K562 (cell line): ENCODE results near the gene ROR2. TPM values are rescaled to one million over a fixed set of nuclear protein-coding genes. Genes with fewer than 3 reads are reported as not detected.

ENCODE experiments used
- ATAC-seq: fragments of 200-7000 bp; cut with Tn5 transposase; 3 replicates; pipeline ENCODE4 v1.9.1; 2020; ENCODE audit warnings: moderate library complexity
- BruUV-seq: library from RNA; stranded (reverse); fragments of 400-500 nt; replicated peaks from 2 replicates; lab custom pipeline; 2021; lab: Mats Ljungman, UMichigan
- CTCF ChIA-PET: fragments of 300-600 bp; formaldehyde crosslinking; extraction: SDS; loops from one replicate; lab custom pipeline; 2021; ENCODE audit warnings: low intra/inter-chr PET ratio; lab: Yijun Ruan, JAX
- POLR2A ChIA-PET: fragments of 300-600, 350-650 bp; sonication (Branson Sonifier 250); formaldehyde crosslinking; extraction: SDS; loops from one replicate; lab custom pipeline; 2021; ENCODE audit warnings: antibody characterized with exemption, inconsistent platforms; lab: Yijun Ruan, JAX
- DNase-seq, 4 experiments: peaks; one replicate each; pipeline versions ENCODE4 v3.0.0 to v3.0.0-alpha.2; 2011 to 2018; ENCODE audit warnings: low spot score in 3 of 4, mixed read lengths in 3 of 4; ENCODE audit errors: extremely low read depth in 1 of 4
- FAIRE-seq: peaks from 2 replicates; lab custom pipeline; 2011; peaks lifted over from hg19 to GRCh38; lab: Jason Lieb, UNC
- H2AFZ ChIP-seq: 2 replicates; pipeline ENCODE4 v1.6.0; 2011; ENCODE audit warnings: low read depth, low read length, control low read depth, inconsistent platforms
- H3K27ac ChIP-seq: fragments of 200-600 bp; 3 replicates; pipeline ENCODE4 v1.8.0; 2011; ENCODE audit warnings: low read depth, mild to moderate bottlenecking, control low read depth, inconsistent platforms, low read length, moderate library complexity, mixed read lengths; ENCODE audit errors: extremely low read depth
- H3K27me3 ChIP-seq, 2 experiments: fragments of 300-600 bp in 1 of 2; 2 replicates in 1 of 2; 3 replicates in 1 of 2; pipeline versions ENCODE4 v1.6.0 to v1.8.0; 2011; ENCODE audit warnings: inconsistent platforms in 2 of 2, low read length in 2 of 2, mild to moderate bottlenecking in 1 of 2, mixed read lengths in 1 of 2, moderate library complexity in 1 of 2; ENCODE audit not compliant: control insufficient read depth in 2 of 2, insufficient read depth in 2 of 2
- H3K36me3 ChIP-seq: fragments of 300-600 bp; 3 replicates; pipeline ENCODE4 v1.8.0; 2011; ENCODE audit warnings: mild to moderate bottlenecking, low read length, inconsistent platforms; ENCODE audit not compliant: control insufficient read depth, insufficient read depth
- H3K4me1 ChIP-seq, 2 experiments: fragments of 200-600 bp in 1 of 2; replicated peaks in 1 of 2; 2 replicates in 1 of 2; 3 replicates in 1 of 2; pipeline versions ENCODE4 v1.5.1 to v1.8.0; 2011; ENCODE audit warnings: inconsistent platforms in 2 of 2, low read length in 2 of 2, mild to moderate bottlenecking in 1 of 2, mixed read lengths in 1 of 2, moderate library complexity in 1 of 2; ENCODE audit not compliant: control insufficient read depth in 2 of 2, insufficient read depth in 2 of 2
- H3K4me2 ChIP-seq: 2 replicates; pipeline ENCODE4 v1.6.1; 2011; ENCODE audit warnings: low read length, control low read depth, inconsistent platforms, mixed read lengths; ENCODE audit not compliant: insufficient read depth
- H3K4me3 ChIP-seq: fragments of 200-600 bp; sonication (generic), shearing (Covaris generic); 2 replicates; pipeline ENCODE4 v1.5.1; 2016; ENCODE audit warnings: control low read depth, inconsistent platforms
- H3K79me2 ChIP-seq: fragments of 200-600 bp; 3 replicates; pipeline ENCODE4 v1.8.0; 2011; ENCODE audit warnings: low read length, inconsistent platforms; ENCODE audit not compliant: control insufficient read depth, insufficient read depth
- H3K9ac ChIP-seq, 2 experiments: 2 replicates each; pipeline versions ENCODE4 v1.6.0 to v1.6.1; 2011; ENCODE audit warnings: low read depth in 2 of 2, low read length in 2 of 2, control low read depth in 1 of 2, inconsistent platforms in 1 of 2, mild to moderate bottlenecking in 1 of 2, mixed read lengths in 1 of 2; ENCODE audit not compliant: insufficient read depth in 1 of 2
- H3K9me1 ChIP-seq: one replicate; pipeline ENCODE4 v1.6.0; 2011; ENCODE audit warnings: inconsistent platforms, mild to moderate bottlenecking, low read length, moderate library complexity; ENCODE audit not compliant: control insufficient read depth, insufficient read depth
- H3K9me3 ChIP-seq: replicated peaks from 2 replicates; pipeline ENCODE4 v1.5.1; 2011; ENCODE audit warnings: low read depth, low read length, inconsistent platforms; ENCODE audit not compliant: control insufficient read depth, insufficient read depth
- H4K20me1 ChIP-seq: replicated peaks from 2 replicates; pipeline ENCODE4 v1.6.1; 2011; ENCODE audit warnings: low read length, inconsistent platforms, mixed read lengths; ENCODE audit not compliant: control insufficient read depth, insufficient read depth
- EGR1 ChIP-seq: fragments of 450-650 bp; conservative IDR thresholded peaks from 2 replicates; pipeline ENCODE4 v1.6.1; 2017; ENCODE audit warnings: mild to moderate bottlenecking
- ESRRB ChIP-seq: fragments of 250-450 bp; sonication (Bioruptor Pico); IDR thresholded peaks from 2 replicates; pipeline ENCODE4 v1.5.0; 2020; ENCODE audit warnings: mild to moderate bottlenecking, moderate library complexity, borderline replicate concordance
- KAT7 ChIP-seq: sonication (generic); formaldehyde crosslinking; IDR thresholded peaks from 2 replicates; pipeline ENCODE4 v1.8.0; 2022; ENCODE audit warnings: missing genetic modification reagents, mild to moderate bottlenecking, borderline replicate concordance
- MYC ChIP-seq, 2 experiments: fragments of 250-450 bp in 1 of 2; sonication (Bioruptor Pico) in 1 of 2; IDR thresholded peaks; 2 replicates each; pipeline versions ENCODE4 v1.5.1 to v1.6.1; 2012 to 2021; ENCODE audit warnings: low read depth in 2 of 2, borderline replicate concordance in 1 of 2, improper control_type of control experiment in 1 of 2, low read length in 1 of 2, mild to moderate bottlenecking in 1 of 2, moderate library complexity in 1 of 2
- RBM15 ChIP-seq: fragments of 200-400 bp; formaldehyde crosslinking; IDR thresholded peaks from 2 replicates; pipeline ENCODE4 v1.6.1; 2018; ENCODE audit warnings: mild to moderate bottlenecking, low read length, moderate library complexity; ENCODE audit not compliant: insufficient read depth
- WGBS: fragments of 100-300 bp; shearing (Covaris generic); methylation state at CpG from one replicate; pipeline ENCODE4 v1.1.6; 2016; ENCODE audit warnings: low coverage, mixed read lengths; ENCODE audit not compliant: insufficient coverage; ENCODE audit errors: missing lambda C conversion rate; 5-methylcytosine and 5-hydroxymethylcytosine counted together
- in situ Hi-C: fragments of 300-500 bp; cut with MboI; formaldehyde crosslinking; loops from 4 replicates; pipeline ENCODE4 v1.15.0; 2018; ENCODE audit warnings: inconsistent platforms, mixed read lengths
- intact Hi-C: fragments of 100-400 bp; cut with micrococcal nuclease; formaldehyde crosslinking; loops from 2 replicates; pipeline ENCODE4 v1.14.2; 2022
- polyA plus RNA-seq, 8 experiments: library from polyadenylated mRNA; depleted of rRNA in 4 of 8; stranded (reverse) in 5 of 8; unstranded in 3 of 8; fragments of >200 nt; fragmentation: Nextera tagmentation in 2 of 8; fragmentation: Illumina TruSeq in 1 of 8; extraction: Ambion mirVana in 2 of 8; extraction: Trizol in 1 of 8; gene quantifications; 2 replicates each; pipeline versions ENCODE4 v1.2.1 to v1.2.3, GENCODE V29; 2011 to 2014; ENCODE audit warnings: inconsistent platforms in 1 of 8, missing spikeins in 1 of 8
- total RNA-seq, 7 experiments: library from RNA; depleted of rRNA in 6 of 7; stranded (reverse); fragments of >200 nt in 6 of 7; fragmentation: Illumina TruSeq in 2 of 7; extraction: Trizol in 2 of 7; gene quantifications; 2 replicates each; pipeline versions ENCODE4 v1.2.1 to v1.2.3, GENCODE V29; 2011 to 2021; ENCODE audit warnings: low replicate concordance in 1 of 7
- TF ChIP-seq, protein P1 (sequence below), 2 experiments: fragments of 450-650 bp; conservative IDR thresholded peaks; 2 replicates each; pipeline ENCODE4 v1.6.1; 2017; ENCODE audit warnings: mild to moderate bottlenecking in 2 of 2, moderate library complexity in 2 of 2
- TF ChIP-seq, protein P2 (sequence below): sonication (generic); formaldehyde crosslinking; IDR thresholded peaks from 2 replicates; pipeline ENCODE4 v1.9.0; 2022; ENCODE audit warnings: mild to moderate bottlenecking, missing genetic modification reagents

Gene ROR2
- total and polyA plus RNA-seq, 9 of the 15 experiments (the other 6 are each of a cell fraction or from before 2014, with no cell fraction given) = 5.6 to 33.8 (median 15.3) TPM

- H2AFZ ChIP-seq = no peak overlapping the region
- ATAC-seq (no peak), DNase-seq (no peak), FAIRE-seq (no peak)
- no peaks in the 10 kb centered on the region for H3K9me3 ChIP-seq
- no peak overlapping the region for H3K4me3 ChIP-seq
- intact Hi-C loops (loop anchor here (5.0 kb wide), 1 partner anchor 145 kb away; no protein-coding TSS in a partner anchor), in situ Hi-C loops (no loop called here)
- H3K9me1 ChIP-seq = no peaks in the 10 kb centered on the region
- ChIA-PET POLR2A (no interaction called here), CTCF (no interaction called here)
- BruUV-seq = no TSS peak
- H3K79me2 ChIP-seq = peaks cover 70% of the 10 kb centered on the region
- no peaks in the 10 kb centered on the region for H3K27me3 ChIP-seq
- H3K4me1 ChIP-seq = peaks cover 32 to 42% of the 10 kb centered on the region in 2 experiments
- peaks cover 14% of the 10 kb centered on the region for H4K20me1 ChIP-seq
- no peak for TF ChIP-seq ESRRB (CRISPR knock-in tag)
- 91% methylated on average over 4 of the region's 5 CpGs for WGBS
- 0 out of 4 replicates have a peak overlapping the region, but pooled peaks of 1 of the 2 experiments have one; percentile 38 for H3K9ac ChIP-seq
- H3K36me3 ChIP-seq = peaks cover 2% of the 10 kb centered on the region; the same call in 1 of the 3 replicates
- no peak overlapping the region for H3K4me2 ChIP-seq
- H3K27ac ChIP-seq = no peak overlapping the region
Measured at GRCh38 chr9:91802391-91802790, 147.6 kb downstream of the ROR2 start.

DNA sequence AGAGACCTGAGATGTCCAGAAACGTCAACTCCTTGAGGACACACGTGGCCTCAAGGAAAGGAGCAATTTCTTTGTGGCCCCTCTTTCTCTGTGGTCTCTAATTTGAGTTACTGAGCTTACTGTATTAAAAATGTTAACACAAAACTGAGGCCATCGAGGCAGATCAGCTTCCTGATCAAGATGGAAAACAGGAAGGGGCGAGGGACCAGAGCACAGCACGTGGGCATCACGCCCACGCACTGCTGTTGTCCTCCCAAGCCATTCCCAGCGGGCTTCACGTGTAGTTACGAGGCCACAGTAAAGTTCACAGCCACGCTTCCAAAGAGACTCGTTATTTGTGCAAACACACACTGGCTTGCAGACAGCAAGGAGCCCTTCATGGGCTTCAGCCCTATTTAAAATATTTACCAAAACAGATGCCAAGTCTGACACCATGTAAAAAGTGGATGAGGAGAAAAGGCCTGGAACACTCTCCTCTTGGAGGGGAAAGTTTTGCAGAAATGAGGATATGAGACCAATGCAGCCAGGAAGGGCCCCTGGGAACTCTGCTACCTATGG lies 149.5 kb downstream of the ROR2 start:
- CTCF ChIA-PET = no interaction called here
- in situ Hi-C loops = no loop called here
- TF ChIP-seq KAT7 (CRISPR knock-in tag) (no peak), EGR1 (peak; percentile 83), MYC (IDR thresholded peaks at IDR 0.05; ENCODE audit: low read depth, low read length) (no peak), MYC (CRISPR knock-in tag; IDR thresholded peaks at IDR 0.05; ENCODE audit: borderline replicate concordance, low read depth) (no peak), RBM15 (no peak)
- TF ChIP-seq, protein P1, sequence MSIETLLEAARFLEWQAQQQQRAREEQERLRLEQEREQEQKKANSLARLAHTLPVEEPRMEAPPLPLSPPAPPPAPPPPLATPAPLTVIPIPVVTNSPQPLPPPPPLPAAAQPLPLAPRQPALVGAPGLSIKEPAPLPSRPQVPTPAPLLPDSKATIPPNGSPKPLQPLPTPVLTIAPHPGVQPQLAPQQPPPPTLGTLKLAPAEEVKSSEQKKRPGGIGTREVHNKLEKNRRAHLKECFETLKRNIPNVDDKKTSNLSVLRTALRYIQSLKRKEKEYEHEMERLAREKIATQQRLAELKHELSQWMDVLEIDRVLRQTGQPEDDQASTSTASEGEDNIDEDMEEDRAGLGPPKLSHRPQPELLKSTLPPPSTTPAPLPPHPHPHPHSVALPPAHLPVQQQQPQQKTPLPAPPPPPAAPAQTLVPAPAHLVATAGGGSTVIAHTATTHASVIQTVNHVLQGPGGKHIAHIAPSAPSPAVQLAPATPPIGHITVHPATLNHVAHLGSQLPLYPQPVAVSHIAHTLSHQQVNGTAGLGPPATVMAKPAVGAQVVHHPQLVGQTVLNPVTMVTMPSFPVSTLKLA (conservative IDR thresholded peaks at IDR 0.05) = peak; percentile 50 to 62; a peak in 3 of 4 replicates
- TF ChIP-seq, protein P2, sequence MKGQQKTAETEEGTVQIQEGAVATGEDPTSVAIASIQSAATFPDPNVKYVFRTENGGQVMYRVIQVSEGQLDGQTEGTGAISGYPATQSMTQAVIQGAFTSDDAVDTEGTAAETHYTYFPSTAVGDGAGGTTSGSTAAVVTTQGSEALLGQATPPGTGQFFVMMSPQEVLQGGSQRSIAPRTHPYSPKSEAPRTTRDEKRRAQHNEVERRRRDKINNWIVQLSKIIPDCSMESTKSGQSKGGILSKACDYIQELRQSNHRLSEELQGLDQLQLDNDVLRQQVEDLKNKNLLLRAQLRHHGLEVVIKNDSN = 0 out of 2 replicates have a peak, but pooled peaks have one; percentile 15

More for the DNA sequence above, 149.5 kb downstream of the ROR2 start:
- peak overlapping the region in 1 of 2 experiments; percentile 65; a peak in 1 of 4 replicates for H3K9ac ChIP-seq
- no TSS peak for BruUV-seq
- no peaks in the 10 kb centered on the region for H3K36me3 ChIP-seq
- H3K27ac ChIP-seq = no peak overlapping the region
- no peak for FAIRE-seq
- DNase-seq = no peak
- 60% methylated on average over 12 of the region's 12 CpGs for WGBS
- no peaks in the 10 kb centered on the region for H3K9me3 ChIP-seq
- H3K27me3 ChIP-seq = no peaks in the 10 kb centered on the region
- no peak overlapping the region for H3K4me2 ChIP-seq
- POLR2A ChIA-PET = no interaction called here
- intact Hi-C loops = loop anchor here (5.0 kb wide), 1 partner anchor 147 kb away; no protein-coding TSS in a partner anchor
- H4K20me1 ChIP-seq = peaks cover 23% of the 10 kb centered on the region
- H3K79me2 ChIP-seq = peaks cover 71% of the 10 kb centered on the region
- no peak overlapping the region for H3K4me3 ChIP-seq
- ATAC-seq = no peak
- no peaks in the 10 kb centered on the region for H3K9me1 ChIP-seq
- no peak overlapping the region for H2AFZ ChIP-seq
- peaks cover 41 to 50% of the 10 kb centered on the region in 2 experiments for H3K4me1 ChIP-seq
